ENCODE measurements around the gene MEST. TPM values are rescaled to one million over a fixed set of nuclear protein-coding genes. Genes with fewer than 3 reads are reported as not detected.
"Not testable (repeated sequence)": the region's sequence is repeated elsewhere in the genome, so short reads cannot be mapped to it uniquely, and the experiment has no call there.

MEST gene
- total RNA-seq, 1 donor from 2014 or later: 42.0 TPM

DNA sequence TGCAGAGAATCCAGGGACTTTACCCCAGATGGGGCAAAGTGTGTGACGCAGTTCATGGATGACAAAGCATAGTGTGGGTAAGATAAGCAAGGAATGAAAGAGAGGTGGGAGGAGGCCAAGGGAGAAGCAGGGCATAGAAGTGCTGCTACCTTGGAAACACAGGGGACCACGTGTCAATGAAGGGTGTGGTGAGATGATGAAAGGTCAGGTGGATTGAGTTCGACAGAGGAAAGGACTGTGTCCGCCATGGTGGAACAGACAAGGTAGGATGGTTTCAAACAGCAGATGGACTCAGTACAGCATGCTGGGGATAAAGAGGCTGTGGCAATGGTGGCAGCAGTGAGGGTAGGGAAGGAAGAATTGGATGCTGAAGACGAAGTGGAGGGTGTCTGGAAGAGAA is 32.7 kb downstream of the MEST start:
- TF ChIP-seq, protein P1, sequence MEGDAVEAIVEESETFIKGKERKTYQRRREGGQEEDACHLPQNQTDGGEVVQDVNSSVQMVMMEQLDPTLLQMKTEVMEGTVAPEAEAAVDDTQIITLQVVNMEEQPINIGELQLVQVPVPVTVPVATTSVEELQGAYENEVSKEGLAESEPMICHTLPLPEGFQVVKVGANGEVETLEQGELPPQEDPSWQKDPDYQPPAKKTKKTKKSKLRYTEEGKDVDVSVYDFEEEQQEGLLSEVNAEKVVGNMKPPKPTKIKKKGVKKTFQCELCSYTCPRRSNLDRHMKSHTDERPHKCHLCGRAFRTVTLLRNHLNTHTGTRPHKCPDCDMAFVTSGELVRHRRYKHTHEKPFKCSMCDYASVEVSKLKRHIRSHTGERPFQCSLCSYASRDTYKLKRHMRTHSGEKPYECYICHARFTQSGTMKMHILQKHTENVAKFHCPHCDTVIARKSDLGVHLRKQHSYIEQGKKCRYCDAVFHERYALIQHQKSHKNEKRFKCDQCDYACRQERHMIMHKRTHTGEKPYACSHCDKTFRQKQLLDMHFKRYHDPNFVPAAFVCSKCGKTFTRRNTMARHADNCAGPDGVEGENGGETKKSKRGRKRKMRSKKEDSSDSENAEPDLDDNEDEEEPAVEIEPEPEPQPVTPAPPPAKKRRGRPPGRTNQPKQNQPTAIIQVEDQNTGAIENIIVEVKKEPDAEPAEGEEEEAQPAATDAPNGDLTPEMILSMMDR (conservative IDR thresholded peaks at IDR 0.05; ENCODE audit: low read depth, low read length): no peak
- H3K4me3 ChIP-seq (ENCODE audit: low read depth, low read length): no peak overlapping the region
- no peak for DNase-seq (ENCODE audit: low read depth)

DNA sequence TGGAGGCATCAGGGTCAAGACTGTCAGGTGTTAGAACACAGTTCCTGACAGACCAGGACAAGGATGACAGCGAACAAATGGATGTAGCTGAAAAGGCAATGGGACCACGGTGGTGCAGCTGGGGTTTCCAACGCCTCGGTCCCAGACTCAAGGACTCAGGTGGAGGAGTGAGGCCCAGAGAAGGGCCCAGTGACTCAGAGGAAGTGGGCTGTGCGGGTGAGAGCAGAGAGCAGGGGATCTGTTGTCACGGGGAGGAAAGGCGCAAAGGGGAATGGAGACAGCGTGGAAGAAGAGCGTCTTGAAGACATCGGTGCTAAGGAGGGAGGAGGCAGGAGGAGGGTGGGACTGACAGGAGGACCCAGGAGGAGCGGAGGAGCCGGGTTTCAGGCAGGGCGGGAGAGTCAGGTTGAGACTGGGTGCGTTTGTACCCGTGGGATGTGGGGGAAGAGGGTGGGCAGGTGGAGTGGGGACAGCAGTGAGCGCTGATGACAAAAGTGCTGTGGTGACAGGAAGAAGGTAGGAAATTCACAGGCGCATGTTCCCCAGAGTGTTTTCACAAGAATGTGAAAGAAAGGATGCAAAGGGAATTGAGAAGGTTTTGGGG is 36.0 kb downstream of the MEST start:
- H3K4me3 ChIP-seq (ENCODE audit: low read depth, low read length); DNase-seq (ENCODE audit: low read depth): not testable (repeated sequence)

DNA sequence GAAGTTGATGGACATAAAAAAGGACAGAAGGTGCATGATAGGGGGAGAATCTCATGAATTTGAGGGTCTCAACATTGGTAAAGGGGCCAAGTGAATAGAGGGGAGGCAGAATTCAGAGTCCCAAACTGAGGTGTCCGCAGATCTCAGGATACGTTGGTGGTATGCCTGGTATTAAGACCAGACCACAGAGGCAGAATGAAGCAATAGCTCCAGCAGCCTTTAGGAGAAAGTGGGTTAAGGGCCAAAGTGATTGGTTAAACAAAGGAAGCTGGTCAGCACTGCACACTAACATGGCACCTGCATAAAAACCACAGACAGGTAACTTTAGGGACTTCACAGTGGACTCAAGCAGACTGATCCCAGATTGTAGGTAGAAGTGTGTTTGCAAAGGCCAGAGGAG is 37.5 kb downstream of the MEST start:
- no peak for DNase-seq (ENCODE audit: low read depth)
- TF ChIP-seq, protein P1 (conservative IDR thresholded peaks at IDR 0.05; ENCODE audit: low read depth, low read length): no peak
- H3K4me3 ChIP-seq (ENCODE audit: low read depth, low read length): no peak overlapping the region

DNA sequence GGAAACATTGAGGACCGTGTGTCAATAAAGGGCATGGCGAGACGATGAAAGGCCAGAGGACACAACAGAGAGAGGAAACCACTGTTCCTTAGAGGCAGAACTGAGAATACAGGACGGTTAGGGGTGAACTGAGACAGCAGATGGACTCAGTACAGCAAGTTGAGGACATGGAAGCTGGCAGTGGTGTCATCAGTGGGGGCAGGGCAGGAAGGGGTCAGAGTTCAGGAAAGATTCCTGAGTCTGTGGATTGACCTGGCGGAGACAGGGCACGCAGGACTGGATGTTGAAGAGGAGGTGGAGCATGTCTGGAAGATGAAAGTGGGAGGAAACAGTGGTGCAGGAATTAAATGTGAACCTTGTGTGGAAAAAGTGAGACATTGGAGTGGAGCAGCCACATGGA is 46.0 kb downstream of the MEST start:
- DNase-seq (ENCODE audit: low read depth); H3K4me3 ChIP-seq (ENCODE audit: low read depth, low read length): not testable (repeated sequence)

DNA sequence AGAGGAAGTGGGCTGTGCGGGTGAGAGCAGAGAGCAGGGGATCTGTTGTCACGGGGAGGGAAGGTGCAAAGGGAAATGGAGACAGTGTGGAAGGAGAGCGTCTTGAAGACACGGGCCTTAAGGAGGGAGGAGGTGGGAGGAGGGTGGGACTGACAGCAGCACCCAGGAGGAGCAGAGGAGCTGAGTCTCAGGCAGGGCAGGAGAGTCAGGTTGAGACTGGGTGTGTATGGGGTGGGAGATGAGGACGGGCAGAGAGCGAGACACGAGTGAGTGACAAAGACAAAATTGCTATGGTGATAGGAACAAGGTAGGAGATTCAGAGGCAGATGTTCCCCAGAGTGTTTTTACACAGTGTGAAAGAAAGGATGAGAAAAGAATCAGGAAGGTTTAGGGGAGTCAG is 49.4 kb downstream of the MEST start:
- DNase-seq (ENCODE audit: low read depth); H3K4me3 ChIP-seq (ENCODE audit: low read depth, low read length): not testable (repeated sequence)

DNA sequence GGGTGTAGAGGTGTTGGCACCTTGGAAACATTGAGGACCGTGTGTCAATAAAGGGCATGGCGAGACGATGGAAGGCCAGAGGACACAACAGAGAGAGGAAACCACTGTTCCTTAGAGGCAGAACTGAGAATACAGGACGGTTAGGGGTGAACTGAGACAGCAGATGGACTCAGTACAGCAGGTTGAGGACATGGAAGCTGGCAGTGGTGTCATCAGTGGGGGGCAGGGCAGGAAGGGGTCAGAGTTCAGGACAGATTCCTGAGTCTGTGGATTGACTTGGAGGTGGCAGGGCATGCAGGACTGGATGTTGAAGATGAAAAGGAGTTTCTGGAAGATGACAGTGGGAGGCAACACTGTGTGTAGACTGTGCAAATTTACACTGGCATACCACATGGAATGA is 50.4 kb downstream of the MEST start:
- not testable (repeated sequence) for H3K4me3 ChIP-seq (ENCODE audit: low read depth, low read length); DNase-seq (ENCODE audit: low read depth)

DNA sequence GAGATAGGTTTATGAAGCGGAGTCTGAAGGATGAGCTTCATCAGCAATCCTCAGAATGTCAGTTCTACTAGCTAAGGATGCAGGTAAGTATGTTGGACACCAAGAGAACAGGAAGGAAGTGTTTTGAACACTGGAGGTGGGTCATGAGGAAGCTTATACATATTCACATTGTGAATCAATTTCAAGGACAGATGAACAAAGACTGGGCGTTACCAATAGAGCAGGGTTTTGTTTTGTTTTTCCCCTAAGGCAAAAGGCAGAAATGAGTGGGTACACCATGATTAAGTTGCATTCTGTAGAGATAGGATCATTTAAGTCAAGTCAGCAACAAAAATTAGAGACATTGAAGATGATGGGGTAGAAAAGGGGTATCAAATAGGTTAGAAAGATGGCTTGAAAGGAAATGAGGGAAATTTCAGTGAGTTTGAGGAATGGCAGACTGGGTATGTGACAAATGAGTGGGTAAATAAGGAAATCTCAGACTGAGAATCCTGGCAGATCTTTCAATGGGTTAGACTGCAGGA is 51.7 kb downstream of the MEST start:
- no peak for DNase-seq (ENCODE audit: low read depth)
- TF ChIP-seq, protein P1 (conservative IDR thresholded peaks at IDR 0.05; ENCODE audit: low read depth, low read length): no peak
- no peak overlapping the region for H3K4me3 ChIP-seq (ENCODE audit: low read depth, low read length)

DNA sequence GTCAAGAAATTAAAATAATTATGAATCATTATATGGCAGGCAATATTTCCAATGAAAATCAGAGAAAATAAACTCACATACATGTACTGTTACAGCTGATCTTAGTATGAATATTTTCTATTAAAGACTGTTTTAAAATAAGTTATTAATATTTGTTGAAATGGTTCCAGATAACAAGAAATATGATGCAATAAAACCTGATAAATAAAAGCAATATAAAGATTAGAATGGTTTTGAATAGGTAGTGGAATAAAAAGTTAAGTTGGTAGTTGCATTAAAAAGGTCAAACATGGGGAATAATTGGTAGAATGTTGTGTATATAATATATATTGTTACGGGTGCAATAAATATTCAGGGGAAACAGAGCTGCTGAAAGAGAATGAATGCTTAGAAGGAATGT is 52.5 kb downstream of the MEST start:
- DNase-seq (ENCODE audit: low read depth): no peak
- TF ChIP-seq, protein P1 (conservative IDR thresholded peaks at IDR 0.05; ENCODE audit: low read depth, low read length): no peak
- H3K4me3 ChIP-seq (ENCODE audit: low read depth, low read length): no peak overlapping the region

DNA sequence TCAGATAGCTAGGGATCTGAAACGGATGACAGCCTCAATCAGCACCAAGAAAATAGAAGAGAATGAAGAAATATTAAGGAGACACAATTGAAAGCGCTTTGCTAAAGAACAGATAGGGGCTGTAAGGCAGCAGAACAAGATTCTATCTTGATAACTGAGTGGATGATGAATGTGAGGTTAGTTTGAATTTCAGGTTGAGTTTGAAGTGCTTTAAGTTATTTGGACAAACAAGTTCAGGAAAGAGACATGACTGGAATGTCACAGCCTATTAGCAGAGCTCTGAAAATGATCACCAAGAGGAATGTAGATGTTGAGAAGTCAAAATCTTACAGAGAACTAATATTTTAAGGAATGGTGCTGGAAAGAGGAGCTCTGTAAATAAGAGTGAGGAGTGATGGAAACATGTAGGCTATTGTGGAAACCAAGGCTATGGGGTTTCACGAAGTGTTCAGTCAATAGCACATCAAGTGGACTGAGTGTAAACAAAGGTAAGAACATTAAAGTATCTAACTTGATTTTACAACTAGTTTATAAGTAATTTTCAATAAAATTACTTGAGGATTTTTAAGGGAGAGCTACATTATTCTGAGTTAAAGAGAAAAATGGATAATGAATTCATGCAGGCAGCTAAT is 61.6 kb downstream of the MEST start:
- no peak for DNase-seq (ENCODE audit: low read depth)
- TF ChIP-seq, protein P1 (conservative IDR thresholded peaks at IDR 0.05; ENCODE audit: low read depth, low read length): no peak
- H3K4me3 ChIP-seq (ENCODE audit: low read depth, low read length): no peak overlapping the region

Data from epithelial cell of proximal tubule (primary cell).